Measurements from ENCODE around the gene UTP20.

The UTP20 gene

DNA sequence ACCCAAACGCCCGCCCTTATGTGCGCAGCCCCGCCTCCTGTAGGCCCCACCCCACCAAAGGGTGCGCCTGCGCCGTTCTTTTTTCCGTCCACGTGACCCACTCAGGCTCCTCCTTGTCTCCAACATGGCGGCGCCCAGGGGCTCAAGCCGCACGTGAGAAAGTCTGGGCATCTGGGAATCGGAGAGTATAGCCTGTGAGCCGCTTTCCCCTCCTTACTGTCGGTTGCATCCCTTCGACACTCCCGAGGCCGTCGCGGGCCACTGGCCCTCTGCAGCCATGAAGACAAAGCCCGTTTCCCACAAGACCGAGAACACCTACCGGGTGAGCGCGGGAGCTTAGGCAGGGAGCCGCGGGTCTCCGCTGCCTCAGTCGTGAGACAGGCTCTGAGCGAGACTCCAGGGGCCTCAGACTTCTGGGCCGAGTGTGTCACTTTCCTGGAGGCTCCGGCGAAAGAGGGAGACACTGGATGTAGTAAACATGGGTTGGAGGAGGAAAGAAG lies at the start of gene UTP20:
TSS of gene UTP20 (plus strand) at position 100 of the 500 bp plus-strand sequence. CDS start at position 278, 178 bp downstream.
- DNase-seq (ENCODE audit: low read depth), result peak; percentile 90

DNA sequence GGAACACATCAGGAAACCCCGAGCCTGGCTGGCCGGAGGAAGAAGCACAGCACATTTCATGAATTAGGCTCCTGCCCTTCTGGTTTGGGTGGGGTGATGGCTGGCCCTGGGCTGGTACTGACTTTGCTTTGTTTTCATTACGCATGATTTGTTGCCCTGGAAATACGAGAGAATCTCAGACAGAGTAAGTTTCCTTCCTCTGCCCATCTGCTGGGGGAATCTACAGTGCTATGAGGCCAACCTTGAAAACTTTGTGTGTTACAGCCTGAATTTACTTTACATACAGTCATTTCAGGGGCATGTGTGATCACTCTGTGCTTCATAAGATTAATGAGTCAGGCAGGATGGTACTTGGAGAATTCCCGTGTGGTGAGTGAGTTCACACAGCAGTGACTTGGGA lies 49.4 kb upstream of the UTP20 start:
- DNase-seq (ENCODE audit: low read depth), result no peak

GRCh38 chr12:101231636-101232035 lies 48.3 kb upstream of the UTP20 start:
- DNase-seq (ENCODE audit: low read depth), result no peak

- DNase-seq (ENCODE audit: low read depth), result no peak
These were observed 44.2 kb upstream of the UTP20 start for GRCh38 chr12:101235686-101236085.

DNA sequence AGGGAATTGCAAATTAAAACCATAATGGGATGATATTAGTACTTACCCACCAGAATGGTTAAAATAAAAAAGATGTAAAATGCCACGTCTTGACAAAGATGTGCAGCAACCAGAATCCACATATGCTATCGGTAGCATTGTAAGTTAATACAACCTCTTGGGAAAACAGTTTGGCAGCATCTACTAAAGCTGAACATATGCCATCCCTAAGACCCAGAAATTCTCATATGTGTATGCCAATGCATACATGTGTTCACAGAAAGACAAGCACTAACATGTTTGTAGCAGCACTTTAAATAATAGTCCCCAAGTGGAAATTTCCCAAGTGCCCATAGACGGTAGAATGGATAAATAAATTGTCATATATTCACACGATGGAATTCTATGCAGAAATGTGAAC lies 41.6 kb upstream of the UTP20 start:
- no peak for DNase-seq (ENCODE audit: low read depth)

DNA sequence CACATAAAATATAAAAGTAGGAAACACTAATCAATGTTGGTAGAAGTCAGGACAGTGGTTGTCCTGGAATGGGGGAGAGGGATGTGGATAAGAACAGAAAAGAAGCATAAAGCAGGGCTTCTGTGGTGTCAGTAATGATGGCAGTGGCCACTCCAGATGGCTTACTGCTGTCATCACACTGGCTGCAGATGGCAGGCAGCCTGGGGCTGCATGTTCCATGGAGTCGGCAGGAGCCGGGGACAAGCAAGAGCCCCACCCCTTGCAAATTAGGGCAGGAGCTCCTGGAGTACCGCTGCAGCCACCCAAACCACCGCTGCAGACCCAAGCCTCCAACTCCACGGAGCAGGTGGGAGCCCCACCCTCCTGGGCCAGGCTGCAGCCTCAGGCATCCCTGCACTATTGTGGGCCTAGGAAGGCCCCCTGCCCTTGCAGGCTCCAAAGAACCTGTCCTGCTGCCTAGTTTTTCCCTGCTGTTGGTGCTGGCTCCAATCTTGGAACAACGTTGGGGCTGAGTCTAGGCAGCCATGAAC lies 41.0 kb upstream of the UTP20 start:
- DNase-seq (ENCODE audit: low read depth), result no peak

DNA sequence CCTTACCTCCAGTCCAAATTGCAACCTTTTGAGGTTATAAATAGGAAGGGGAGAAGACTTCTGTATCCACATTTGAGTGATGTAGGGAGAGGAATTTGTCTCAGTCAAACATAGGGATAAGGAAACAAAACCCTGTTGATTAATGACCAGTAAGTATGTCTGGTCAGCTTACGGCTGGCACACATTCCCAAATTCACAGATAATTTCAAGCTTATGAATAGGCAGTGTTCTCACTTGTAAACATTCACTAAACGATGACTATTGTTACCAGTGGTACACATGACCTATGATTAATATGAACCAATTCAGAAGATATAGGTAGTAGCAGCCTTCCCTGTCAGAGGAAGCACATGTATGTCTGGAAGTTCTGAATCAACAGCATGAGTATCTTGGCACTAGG lies 36.8 kb upstream of the UTP20 start:
- DNase-seq (ENCODE audit: low read depth), result no peak

DNA sequence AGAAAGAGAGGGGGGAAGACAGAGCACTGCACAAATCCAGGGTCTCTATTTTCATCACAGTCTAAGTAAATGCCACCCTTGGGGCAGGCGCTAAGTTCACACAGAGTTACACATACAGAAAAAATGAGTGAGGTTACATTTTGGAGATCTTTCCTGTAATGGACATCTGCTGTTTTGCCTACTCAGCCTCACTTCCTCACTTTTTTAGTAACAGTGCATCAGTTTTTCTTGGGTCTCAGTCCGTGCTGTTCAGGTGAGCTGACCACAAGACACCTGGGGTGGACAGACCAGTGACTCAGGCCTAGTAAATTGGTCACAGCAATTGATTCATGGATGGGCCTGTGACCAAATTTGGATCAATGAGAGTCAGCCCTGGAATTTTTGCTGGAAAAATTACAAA lies 36.3 kb upstream of the UTP20 start:
- no peak for DNase-seq (ENCODE audit: low read depth)

DNA sequence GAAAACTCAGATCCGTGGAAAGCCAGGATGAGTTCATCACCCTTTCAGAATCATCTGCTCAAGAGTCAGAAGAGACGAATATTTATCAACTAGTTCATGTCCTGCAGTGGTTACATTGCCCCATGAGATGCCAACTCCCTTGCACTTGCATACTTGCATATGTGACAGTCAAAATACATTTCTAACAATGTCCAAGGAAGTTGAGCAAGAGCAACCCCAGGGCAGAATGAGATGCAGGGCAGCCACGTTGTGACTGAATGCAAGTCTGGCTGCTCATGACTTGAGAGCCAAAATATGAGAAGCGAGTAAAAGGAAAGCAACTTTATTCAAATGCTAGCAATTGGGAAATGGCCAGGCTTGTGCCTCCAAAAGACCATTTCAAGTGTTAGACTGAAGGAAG lies 23.6 kb upstream of the UTP20 start:
- no peak for DNase-seq (ENCODE audit: low read depth)

- no peak for DNase-seq (ENCODE audit: low read depth)
These were observed 22.5 kb upstream of the UTP20 start for GRCh38 chr12:101257357-101257756.

DNA sequence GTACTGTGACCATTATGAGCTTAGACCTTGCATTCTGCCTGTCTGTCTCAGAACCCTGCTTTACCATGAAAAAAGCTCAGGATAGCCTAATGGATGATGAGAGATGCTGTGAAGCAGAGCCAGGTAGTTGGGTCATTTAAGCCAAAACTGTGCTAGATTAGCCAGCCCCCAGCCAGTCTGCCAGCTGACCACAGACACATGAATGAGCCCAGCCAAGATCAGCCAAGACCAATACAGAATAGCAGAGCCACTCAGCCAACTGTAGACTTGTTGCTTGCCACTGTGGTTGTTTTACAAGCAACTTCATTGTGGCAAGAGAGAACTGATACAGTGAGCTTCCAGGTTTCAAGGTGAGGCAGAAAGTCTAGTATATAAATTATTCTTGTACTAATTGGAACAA lies 12.8 kb upstream of the UTP20 start:
- DNase-seq (ENCODE audit: low read depth), result no peak

DNA sequence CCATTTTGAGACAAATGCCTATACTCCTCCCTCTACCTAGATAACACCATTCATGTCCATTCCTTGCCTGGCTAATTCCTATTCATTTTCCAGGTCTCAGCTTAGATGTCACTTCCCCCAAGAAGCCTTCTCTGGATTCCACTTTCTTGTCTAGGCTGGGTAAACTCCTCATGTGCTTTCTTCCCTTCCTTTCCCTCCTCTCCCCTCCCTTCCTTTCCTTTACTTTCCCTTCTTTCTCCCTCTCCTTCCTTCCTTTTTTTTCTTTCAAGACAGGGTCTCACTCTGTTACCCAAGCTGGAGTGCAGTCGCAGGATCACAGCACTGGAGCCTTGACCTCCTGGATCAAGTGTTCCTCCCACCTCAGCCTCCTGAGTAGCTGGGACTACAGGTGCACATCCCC lies 3.5 kb upstream of the UTP20 start:
- no peak for DNase-seq (ENCODE audit: low read depth)

GRCh38 chr12:101277443-101277842 lies 2.5 kb upstream of the UTP20 start:
- DNase-seq (ENCODE audit: low read depth), result no peak

DNA sequence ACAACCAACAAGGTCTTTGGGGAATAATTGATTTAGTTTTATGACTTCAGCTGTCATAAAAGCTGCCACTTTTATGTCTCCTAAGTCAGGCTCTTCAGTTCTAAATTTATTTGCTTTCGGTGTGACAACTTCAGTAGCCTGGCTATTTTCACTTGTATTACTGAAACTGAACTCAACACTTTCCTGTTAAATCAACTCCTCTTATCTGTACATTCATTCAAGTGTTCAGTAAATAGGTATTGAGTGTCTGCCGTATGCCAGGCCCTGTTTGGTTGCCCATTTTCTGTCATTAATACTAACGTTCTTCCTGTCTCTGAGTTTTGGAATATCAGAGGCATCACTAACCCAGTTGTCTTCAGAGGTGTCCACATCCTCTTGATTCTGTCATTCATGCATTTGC lies 7.5 kb downstream of the UTP20 start:
- DNase-seq (ENCODE audit: low read depth), result no peak

DNA sequence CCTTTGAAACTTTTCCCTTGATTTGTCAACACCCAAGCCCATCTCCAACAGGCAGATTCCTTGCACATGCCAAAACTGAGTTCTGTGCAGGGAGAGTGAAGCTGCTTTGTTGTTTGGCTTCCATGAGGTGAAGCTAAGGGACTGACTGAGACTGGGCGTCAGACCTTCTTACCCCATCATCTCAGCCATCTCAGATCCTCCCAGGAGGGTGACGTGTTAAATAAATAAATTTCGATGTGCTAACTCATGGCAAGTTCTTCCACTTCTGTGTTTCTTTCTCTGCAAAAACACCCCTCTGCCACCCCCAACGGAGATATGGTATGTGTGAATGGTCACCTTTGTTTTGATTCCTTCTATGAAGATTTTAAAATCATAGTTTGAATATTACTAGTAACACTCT lies 17.8 kb downstream of the UTP20 start:
- no peak for DNase-seq (ENCODE audit: low read depth)

DNA sequence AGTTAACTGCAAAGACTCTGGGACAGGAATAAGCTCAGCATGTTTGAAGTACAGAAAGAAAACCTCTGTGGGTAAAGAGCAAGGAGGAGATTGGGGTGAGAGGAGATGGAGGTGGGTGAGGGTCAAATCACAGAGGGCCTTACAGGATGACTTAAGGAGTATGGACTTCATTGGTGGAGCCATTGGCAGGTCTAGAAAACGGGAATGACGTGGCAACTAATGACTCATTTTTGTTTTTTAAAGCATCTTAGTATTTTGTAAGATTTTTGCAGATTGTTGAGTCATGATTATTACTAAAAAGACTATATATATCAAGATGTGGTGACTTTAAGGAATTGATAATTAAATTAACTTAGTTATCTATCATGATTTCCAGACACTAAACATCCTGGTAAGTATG lies 18.5 kb downstream of the UTP20 start:
- DNase-seq (ENCODE audit: low read depth), result no peak

DNA sequence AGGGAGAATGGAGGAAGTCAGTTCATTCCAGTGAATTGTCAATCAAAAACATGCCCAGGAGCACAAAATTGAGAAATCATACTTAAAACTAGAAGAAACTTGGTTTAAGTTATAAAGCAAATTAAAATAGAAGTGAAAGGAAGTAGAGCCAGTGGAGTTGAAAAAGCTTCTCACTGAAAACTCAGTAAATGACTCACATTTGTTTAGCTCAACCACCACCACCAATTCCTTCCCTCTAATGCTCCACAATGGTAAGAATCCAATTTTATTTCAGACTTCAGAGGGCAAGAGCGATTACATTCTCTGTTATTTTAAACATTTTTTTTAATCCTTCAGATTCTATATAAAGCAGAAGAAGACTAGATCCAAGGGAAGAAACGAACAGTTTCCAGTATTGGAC lies 19.4 kb downstream of the UTP20 start:
- no peak for DNase-seq (ENCODE audit: low read depth)

- no peak for DNase-seq (ENCODE audit: low read depth)
These were observed 20.0 kb downstream of the UTP20 start for GRCh38 chr12:101299931-101300330.

DNA sequence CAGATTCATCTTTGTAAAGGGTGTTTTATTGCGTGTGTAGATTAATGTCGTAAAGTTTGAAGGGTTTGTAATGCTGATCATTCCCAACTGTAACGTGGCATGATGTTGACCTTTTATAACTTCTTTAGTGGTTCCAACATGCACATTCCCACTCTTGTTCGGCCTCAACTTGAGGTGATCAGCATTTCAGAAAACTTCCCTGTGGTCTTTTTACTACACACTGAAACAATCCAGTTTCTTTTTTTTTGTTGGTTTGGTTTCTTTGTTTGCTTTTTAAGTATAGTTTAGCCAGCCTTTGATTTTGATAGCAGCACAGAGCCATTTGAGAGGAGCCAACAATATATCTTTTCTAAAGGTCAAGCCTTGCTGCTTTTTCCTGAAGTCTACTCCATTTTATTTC lies 22.8 kb downstream of the UTP20 start:
- DNase-seq (ENCODE audit: low read depth), result no peak

DNA sequence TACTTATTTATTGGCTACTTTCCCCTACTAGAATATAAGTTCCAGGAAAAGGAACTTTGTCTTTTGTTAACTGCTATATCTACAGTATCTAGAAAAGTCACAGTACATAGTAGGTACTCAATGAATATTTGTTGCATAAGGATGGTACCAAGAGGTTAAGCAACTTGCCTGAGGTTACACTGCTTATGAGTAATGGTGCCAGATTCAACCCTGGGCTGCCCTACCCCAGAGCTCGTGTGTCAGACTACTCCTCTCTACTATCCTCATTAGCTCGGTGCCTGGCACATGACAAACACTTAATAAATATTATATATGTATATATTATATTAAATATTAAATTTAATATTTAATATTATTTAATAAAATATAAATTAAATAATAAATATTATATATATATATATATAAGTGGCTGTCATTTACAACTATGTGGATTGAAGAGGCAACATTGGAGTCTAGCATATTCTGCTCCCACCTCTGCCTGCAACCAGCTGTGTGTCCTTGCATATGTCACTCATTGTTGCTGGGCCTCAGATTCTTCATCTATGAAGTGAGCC lies 25.4 kb downstream of the UTP20 start:
- no peak for DNase-seq (ENCODE audit: low read depth)

DNA sequence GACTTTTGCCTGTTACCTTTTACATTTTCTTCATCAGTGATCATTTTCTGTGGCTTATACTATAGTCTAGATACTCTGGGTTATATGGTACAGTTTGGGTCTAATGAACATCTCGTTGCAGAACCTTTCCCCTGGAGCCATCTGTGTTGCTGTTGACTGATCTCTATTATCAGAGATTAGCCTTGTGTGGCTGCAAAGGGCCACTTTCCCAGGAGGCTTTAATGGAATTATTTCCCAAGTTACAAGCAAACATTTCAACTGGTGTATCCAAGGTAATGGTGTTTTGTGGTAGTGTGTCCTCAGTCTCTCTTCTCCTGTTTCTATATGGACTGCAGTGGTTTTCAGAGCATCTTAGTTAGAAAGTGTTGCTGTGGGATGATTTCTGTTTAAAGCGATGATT lies 25.9 kb downstream of the UTP20 start:
- no peak for DNase-seq (ENCODE audit: low read depth)

GRCh38 chr12:101322480-101322879 lies 42.6 kb downstream of the UTP20 start:
- DNase-seq (ENCODE audit: low read depth), result no peak

GRCh38 chr12:101323255-101323654 lies 43.4 kb downstream of the UTP20 start:
- no peak for DNase-seq (ENCODE audit: low read depth)

- no peak for DNase-seq (ENCODE audit: low read depth)
These were observed 45.7 kb downstream of the UTP20 start for GRCh38 chr12:101325590-101325989.
